Left ventricle myocardium inferior (tissue), 1 donor: ENCODE results near the gene CNTNAP2. TPM values are rescaled to one million over a fixed set of nuclear protein-coding genes. Genes with fewer than 3 reads are reported as not detected.
A peak's percentile ranks its signal among the peaks of the same experiment; 100 is the strongest.

Experiments used
- DNase-seq: peaks from one replicate; pipeline ENCODE4 v3.0.0-alpha.2; 2020
- H3K27ac ChIP-seq: fragments of 200-600 bp; replicated peaks from 2 replicates; pipeline ENCODE4 v1.8.0; 2021
- H3K27me3 ChIP-seq: fragments of 200-600 bp; 2 replicates; pipeline ENCODE4 v1.8.0; 2021; ENCODE audit warnings: low read depth
- H3K36me3 ChIP-seq: fragments of 200-600 bp; 2 replicates; pipeline ENCODE4 v1.8.0; 2021
- H3K4me1 ChIP-seq: fragments of 200-600 bp; 2 replicates; pipeline ENCODE4 v1.8.0; 2021
- H3K4me3 ChIP-seq: fragments of 200-600 bp; 2 replicates; pipeline ENCODE4 v1.8.0; 2021; ENCODE audit warnings: mild to moderate bottlenecking, moderate library complexity
- H3K9me3 ChIP-seq: fragments of 200-600 bp; replicated peaks from 2 replicates; pipeline ENCODE4 v1.8.0; 2021
- CTCF ChIP-seq: fragments of 200-600 bp; IDR thresholded peaks from 2 replicates; pipeline ENCODE4 v1.8.0; 2021; ENCODE audit warnings: antibody characterized with exemption, mild to moderate bottlenecking, borderline replicate concordance
- intact Hi-C: fragments of 100-400 bp; cut with micrococcal nuclease; formaldehyde crosslinking; loops from one replicate; pipeline ENCODE4 v1.11.0; 2022
- total RNA-seq: library from RNA; stranded (reverse); fragmentation: NEBNext Ultra II Directional; extraction: Animal tissue kit (Norgen Biotek cat#: 25700); gene quantifications from one replicate; pipeline ENCODE4 v1.2.1, GENCODE V29; 2021
- donor health status: DM: no; HTN: yes; CAD: no; lungs with severe emphysema.

The CNTNAP2 gene
- total RNA-seq, 1 donor from 2014 or later, result 0.99 TPM

DNA sequence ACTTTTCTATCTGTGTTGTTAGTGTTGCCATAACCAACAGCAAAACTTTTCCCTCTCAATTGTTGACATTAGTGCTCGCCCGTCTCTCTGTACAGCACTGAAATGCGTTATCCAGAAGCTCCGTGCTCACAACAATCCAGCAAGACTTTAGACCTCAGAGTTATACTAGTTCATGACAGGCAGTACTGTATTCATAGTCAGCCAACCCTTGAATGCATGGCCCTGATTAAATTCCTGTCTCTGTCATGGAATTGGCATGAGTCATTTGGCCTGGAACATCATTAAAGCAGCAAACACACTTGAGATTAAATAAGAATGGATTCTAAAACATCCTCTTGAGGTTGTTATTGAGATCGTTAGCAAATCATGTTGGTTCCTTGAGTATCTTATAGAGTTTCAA lies 2068.4 kb downstream of the CNTNAP2 start:
- H3K27ac ChIP-seq, result peak overlapping the region; percentile 2
- no peaks in the 10 kb centered on the region for H3K36me3 ChIP-seq
- no peak for TF ChIP-seq CTCF
- no peak overlapping the region for H3K4me3 ChIP-seq
- H3K27me3 ChIP-seq, result no peaks in the 10 kb centered on the region
- H3K4me1 ChIP-seq, result peaks cover 5% of the 10 kb centered on the region
- intact Hi-C loops, result no loop called here
- no peak for DNase-seq
- H3K9me3 ChIP-seq, result no peaks in the 10 kb centered on the region

DNA sequence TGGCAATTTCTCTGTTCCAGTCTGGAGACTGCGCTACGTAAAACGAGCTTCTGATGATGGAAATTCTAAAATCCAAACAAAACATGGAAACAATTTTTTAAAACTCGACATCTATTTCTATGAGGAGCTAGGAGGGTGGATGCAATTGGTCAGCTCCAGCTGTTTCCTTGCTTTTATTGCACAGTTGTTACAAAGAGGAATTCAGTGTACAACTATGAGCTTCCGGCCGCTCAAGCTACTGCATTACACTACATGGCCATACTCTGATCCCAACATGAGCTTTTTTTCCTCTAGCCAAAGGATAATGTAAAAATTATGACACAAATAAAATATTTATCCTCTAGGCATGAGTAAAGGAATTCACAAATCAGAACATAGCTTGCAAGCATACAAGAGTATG lies 2070.9 kb downstream of the CNTNAP2 start:
- H3K4me1 ChIP-seq, result peaks cover 2% of the 10 kb centered on the region
- H3K27me3 ChIP-seq, result no peaks in the 10 kb centered on the region
- no peak for DNase-seq
- no peaks in the 10 kb centered on the region for H3K9me3 ChIP-seq
- no peak for TF ChIP-seq CTCF
- H3K27ac ChIP-seq, result no peak overlapping the region
- no peaks in the 10 kb centered on the region for H3K36me3 ChIP-seq
- intact Hi-C loops, result no loop called here
- H3K4me3 ChIP-seq, result no peak overlapping the region

DNA sequence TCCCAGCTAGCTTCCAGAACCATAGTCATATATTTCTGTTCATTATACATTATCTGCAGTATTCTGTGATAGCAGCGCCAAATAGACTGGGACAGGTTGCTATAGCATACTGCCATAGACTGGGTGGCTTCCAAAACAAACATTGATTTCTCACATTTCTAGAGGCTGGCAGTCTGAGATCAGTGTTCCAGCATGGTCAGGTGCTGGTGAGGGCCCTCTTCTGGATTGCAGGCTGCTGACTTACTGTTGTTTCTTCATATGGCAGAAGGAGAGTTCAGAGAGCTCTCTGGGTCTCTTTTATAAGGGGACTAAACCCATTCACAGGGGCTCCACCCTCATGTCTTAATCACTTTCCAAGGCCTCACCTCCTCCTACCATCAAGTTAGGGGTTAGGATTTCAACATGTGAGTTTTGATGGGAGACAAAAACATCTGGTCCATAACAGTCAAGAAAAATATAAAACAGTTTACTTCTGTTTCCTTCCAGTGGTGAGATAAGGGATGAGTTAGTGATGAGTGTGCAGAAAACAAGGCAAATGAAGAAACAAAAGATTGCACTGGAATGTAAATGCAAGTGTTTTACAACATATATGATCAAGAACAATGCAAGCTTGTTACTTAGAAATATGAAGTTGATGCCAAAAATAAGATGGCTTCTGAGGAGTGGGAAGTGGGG lies 2074.9 kb downstream of the CNTNAP2 start:
- DNase-seq, result no peak
- no peak for TF ChIP-seq CTCF
- Histone ChIP-seq H3K4me3 (no peak overlapping the region), H3K36me3 (no peaks in the 10 kb centered on the region), H3K27me3 (peaks cover 4% of the 10 kb centered on the region), H3K9me3 (no peaks in the 10 kb centered on the region), H3K4me1 (no peaks in the 10 kb centered on the region), H3K27ac (no peak overlapping the region)
- intact Hi-C loops, result no loop called here

DNA sequence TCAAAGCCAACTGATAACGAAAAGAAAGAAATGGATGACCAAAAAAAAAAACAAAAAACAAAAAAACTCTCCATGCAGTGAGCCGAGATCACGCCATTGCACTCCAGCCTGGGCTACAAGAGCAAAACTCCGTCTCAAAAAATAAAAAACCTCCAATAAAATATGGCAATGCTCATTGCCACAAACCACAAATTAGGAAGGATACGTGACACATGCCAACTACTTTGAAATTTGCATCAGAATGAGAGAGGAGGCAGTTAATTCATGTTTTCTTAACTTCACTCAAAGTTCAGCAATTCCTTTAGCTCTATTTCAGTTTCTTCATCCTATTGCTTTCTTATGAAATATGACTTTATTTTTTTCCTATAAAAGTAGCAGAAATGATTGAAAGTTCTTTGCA lies 2075.9 kb downstream of the CNTNAP2 start:
- Histone ChIP-seq H3K4me1 (no peaks in the 10 kb centered on the region), H3K27ac (no peak overlapping the region), H3K36me3 (no peaks in the 10 kb centered on the region), H3K4me3 (no peak overlapping the region), H3K27me3 (peaks cover 6% of the 10 kb centered on the region), H3K9me3 (no peaks in the 10 kb centered on the region)
- intact Hi-C loops, result no loop called here
- no peak for TF ChIP-seq CTCF
- no peak for DNase-seq

- DNase-seq, result no peak
- Histone ChIP-seq H3K27me3 (no peaks in the 10 kb centered on the region), H3K9me3 (no peaks in the 10 kb centered on the region), H3K36me3 (no peaks in the 10 kb centered on the region), H3K27ac (no peak overlapping the region), H3K4me1 (no peaks in the 10 kb centered on the region), H3K4me3 (no peak overlapping the region)
- TF ChIP-seq CTCF, result no peak
- intact Hi-C loops, result no loop called here
Observed at GRCh38 chr7:148201992-148202391, 2085.4 kb downstream of the CNTNAP2 start.
